Stimulated activated CD8-positive, alpha-beta memory T cell treated with anti-CD3 and anti-CD28 coated beads, Interleukin-15, amount 100 ng/mL, for 4 hours (primary cell): Measurements from ENCODE around the gene QSOX1.

ENCODE experiments used
- DNase-seq, 2 donors: peaks; one replicate each; pipeline ENCODE4 v3.0.0-alpha.2; 2020; ENCODE audit warnings: low read depth in 2 of 2

The QSOX1 gene

DNA sequence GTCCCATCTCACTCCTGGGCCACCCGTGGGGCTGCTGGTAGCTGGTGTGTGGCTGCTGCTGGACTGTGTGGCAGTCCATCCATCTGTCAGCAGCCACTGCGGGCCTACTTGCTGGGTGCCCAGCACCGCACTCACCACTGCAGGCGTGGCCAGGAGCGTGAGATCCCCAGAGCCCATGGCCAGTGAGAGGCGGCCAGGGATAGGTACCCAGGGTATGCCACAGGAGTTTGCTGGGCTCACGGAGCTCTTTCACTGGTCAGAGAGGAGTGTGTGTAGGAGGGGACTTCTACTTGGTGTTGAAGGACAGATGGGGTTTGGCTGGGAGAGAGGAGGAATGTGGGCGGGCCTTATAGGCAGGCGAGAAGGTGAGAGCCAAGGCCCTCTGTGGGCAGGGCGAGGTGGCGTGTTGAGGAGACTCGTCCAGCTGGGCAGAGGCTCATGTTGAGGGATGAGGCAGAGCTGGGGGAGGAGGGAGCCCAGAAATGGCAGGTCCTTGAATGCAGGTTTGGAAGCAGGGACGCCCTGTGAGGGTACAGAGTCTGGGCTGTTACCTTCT lies 15.0 kb downstream of the QSOX1 start:
- DNase-seq, result no peak

DNA sequence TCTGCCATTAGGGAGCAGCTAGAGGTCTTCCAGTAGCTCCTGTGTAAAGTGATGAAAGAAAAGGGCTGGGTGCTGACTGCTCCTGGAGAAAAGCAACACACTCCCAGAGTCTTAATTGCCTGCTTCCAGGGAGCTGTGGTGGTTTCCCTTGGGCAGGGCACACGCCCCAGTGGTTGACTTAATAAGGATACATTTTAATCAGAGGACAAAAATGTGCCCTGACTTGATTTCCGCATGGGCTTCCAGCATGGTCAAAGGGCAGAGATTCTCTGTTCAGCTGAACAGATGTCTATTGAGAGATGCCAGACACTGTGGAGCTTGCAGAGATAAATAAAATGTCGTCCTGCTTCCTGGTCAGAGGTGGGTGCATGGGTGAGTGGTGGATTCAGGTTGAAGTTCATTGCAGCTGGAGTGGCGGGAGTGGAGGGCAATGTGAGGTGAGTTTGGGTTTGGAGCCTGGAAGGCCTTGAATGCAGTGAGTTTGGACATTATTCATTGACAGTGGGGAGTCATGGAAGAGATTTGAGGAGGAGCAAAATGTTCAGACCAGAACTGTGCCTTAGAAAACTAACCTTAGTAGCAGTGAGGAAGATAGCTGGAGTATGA lies 16.0 kb downstream of the QSOX1 start:
- no peak for DNase-seq

DNA sequence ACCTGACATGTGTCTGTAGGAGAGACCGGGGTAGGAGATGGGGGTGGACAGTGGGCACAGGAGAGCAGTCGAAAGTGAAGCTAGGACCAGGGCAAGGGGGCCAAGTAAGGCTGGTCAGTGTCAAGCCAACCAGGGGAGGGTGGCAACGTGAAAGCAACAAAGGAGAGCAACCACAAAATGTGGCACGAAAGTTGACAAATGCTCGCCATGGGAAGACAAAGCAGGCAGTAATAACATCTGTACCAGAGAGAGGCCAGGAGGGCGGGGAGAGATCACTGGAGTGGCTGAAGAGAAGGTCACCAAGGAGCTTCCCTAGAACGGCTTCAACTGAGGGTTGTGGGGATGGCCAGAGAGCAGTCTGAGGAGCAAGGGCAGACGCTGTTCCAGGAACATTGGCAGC lies 17.0 kb downstream of the QSOX1 start:
- DNase-seq, result no peak

DNA sequence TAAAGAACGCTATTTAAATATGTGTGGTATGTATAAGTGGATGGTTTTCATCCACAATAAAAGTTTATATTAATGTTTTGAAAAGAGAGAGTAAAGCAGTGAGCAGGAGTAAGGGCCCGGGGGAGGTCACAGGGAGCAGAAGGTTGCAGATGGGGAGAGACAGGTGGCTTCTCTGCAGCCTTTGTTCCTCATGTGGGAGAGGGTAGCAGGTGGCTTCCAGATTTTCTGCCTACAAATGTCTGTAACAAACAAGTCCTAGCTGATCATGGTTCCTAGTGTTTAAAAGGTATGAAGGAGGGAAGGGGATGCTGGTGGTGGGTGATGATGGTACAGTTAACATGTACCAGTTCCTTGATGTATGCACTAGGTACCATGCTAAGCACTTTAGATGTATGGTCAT lies 18.8 kb downstream of the QSOX1 start:
- no peak for DNase-seq

DNA sequence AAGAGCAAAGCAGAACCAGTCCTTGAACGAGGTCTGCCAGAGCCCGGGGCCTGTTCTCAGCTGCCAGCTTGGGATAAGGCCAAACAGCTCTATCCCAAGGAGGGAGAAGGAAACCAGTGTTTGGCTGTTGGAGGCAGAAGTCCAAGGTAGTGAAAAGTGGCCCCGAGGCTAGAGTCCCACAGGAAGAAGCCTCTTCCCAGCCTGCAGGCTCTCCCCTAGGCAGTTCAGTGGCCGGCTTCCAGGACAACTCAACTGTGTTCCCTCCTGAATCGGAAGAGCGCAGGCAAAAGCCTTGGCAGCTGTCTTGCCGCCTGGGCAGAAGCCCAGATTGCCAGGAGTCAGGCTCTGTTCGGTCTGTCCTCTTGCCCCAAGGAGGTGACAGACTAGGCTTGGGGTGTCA lies 19.3 kb downstream of the QSOX1 start:
- no peak for DNase-seq

DNA sequence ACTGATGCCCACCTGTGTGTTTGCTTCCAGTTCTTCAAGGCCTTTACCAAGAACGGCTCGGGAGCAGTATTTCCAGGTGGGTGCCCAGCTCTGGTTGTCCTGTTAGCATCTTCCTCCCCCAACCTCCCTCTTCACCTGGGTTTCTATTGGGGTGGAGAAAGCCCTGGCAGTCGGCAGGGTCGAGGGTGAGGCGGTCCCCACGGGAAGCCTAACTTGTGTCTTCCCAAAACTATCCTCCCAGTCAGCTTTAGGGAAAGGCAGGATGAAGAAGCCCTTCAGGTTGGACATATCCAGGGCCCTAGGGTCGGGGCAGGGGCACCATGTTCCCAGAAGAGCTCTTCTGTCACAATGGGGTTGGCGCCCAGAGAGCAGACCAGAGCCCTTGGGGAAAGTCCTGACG lies 20.6 kb downstream of the QSOX1 start:
- DNase-seq, result no peak

DNA sequence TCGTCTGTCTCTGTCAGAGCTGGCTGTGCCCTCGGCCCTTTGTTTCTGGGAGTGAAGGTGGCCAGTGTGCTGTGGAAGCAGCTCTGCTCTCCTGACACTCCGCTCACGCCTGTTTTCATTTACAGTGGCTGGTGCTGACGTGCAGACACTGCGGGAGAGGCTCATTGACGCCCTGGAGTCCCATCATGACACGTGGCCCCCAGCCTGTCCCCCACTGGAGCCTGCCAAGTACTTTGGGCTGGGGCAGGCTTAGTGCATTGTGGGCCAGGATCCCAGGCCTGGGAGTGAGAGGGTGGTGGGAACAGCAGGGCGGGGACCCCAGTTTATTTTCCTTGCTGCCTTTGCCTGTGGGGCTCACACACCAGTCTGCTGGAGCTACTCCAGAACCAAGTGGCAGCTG lies 21.1 kb downstream of the QSOX1 start:
- no peak for DNase-seq

DNA sequence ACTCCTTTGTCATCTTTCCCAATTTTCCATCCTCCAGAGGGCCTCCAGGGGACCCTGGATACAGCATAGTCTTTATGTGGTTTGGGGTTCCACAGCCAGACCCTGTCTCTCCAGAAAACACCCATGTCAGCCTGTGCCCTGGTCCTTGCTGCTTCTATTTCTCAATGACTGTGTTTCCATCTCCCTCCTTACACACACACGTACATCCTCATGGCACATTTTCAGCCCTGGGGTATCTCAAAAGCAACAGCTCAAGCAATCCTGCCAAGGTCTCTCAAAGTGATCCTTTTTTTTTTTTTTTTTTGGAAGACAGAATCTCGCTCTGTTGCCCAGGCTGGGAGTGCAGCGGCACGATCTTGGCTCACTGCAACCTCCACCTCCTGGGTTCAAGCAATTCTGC lies 22.3 kb downstream of the QSOX1 start:
- DNase-seq, result no peak

DNA sequence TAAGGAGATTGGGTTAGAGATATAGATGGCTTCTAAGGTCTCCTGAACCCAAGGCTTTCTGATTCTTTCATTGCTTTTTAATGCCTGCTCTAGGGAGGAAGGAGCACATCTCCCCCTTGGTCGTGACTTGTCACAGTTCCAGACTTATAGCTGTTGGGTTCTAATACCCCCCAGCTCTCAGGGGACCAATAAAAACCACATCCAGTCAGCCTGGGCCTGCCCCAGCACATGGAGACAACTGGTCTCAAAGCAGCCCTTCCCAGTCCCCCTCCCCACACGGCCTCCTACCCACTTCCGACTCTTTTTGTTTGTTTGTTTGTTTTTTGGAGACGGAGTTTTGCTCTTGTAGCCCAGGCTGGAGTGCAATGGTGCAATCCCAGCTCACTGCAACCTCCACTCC lies 23.3 kb downstream of the QSOX1 start:
- DNase-seq, result no peak

DNA sequence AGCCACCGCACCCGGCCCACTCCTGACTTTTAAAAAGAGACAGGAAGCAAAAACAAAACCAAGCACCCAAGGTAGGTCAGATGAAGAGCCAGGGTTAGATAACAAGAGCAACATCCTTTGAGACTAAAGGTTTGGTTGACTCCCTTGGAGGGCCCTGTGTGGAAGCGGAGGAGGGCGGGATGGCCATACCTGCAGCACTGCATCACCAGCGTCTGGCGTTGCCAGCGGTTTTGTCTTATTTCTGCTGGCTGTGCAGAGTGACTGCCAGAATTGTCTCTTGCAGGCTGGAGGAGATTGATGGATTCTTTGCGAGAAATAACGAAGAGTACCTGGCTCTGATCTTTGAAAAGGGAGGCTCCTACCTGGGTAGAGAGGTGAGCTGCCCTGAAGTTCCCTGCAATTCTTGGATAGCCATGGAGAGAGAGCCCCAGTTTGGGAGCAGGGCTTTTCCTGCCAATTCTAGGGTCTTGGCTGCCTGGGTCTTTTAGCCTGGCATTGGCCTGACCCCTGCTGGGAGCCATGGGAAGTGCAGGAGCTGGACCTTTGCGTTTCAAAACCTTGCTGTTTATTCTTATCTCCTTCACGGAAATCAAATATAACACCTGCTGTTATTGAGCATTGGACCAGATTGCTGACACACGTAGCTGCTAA lies 24.0 kb downstream of the QSOX1 start:
- DNase-seq, result peak in 1 of 2 donors; percentile 24

DNA sequence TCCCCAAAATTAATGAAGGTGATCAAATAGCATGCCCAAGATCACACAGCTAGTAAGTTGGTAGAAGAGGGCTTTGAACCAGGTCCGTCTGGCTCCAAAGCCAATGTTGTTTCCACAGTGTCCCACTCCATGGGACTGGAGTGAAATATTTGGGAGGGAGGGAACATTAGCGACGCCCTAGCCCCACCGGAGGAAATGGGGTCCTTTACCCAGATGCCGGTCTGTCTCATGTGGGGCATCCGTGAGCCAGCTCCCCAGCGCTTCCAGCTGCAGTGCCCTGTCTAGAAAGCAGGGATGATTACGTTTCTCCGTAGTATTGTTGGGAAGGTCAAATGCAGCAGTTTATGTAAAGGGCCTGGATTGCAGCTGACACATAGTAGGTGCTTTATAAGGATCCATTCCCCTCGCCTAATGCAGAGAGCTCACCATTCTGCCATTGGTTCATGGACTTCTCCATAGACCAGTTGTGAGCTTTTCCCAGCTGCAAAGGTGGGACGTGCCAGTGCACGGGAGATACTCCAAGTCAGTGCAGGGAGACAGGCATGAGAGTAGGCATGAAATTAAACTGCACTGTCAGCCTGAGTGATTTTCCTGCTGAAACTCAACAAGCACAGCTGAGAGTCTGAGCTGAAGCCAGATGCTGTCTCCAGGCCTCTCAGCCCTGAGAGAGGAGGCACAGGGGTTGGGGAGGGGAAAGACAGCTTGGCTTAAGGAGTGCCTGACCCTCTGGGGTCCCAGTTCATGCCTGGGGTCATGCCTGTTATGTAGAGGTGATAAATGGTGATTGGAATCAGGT lies 24.7 kb downstream of the QSOX1 start:
- no peak for DNase-seq

DNA sequence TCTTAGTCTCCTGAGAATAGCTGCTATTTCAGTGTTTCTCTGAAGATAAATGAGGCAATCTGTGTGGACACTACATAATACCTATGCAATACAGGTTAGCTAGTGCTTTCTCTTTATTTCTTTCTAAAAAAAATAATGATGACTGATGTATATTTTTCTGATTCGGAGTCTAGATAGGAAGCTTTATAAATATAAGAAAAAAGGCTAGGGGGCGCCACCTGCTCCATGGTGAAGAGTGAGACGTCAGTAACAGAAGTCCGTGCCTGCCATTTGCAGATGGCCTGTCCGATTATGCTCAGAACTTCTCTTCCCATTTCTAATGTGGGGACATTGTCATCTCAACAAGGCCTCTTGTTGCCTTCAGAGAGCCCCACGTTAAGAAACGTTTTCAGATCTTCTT lies 26.4 kb downstream of the QSOX1 start:
- DNase-seq, result no peak

DNA sequence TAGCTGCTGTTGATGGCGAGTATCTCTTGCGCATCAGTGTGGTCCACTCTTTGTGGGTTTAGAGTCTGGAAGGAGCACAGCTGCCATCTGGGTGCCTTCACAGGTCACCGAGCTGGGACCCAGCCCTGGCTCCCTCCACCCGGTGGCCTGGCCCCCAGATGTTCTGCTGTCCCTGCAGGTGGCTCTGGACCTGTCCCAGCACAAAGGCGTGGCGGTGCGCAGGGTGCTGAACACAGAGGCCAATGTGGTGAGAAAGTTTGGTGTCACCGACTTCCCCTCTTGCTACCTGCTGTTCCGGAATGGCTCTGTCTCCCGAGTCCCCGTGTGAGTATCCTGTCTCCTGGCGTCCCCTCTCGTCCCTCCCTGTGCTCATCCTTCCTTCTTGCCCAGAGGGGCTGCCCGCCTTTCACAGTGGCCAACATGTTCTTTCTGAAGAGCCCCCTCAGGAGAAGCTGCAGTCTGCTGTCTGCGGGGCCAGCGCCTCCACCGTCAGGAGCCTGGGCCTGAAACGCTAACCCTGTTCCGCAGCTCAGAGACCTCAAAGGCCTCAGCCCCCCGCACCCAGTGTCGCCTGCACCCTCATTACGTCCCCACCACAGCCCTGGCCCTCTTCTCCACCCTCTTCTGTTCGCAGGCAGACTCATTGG lies 27.4 kb downstream of the QSOX1 start:
- no peak for DNase-seq

DNA sequence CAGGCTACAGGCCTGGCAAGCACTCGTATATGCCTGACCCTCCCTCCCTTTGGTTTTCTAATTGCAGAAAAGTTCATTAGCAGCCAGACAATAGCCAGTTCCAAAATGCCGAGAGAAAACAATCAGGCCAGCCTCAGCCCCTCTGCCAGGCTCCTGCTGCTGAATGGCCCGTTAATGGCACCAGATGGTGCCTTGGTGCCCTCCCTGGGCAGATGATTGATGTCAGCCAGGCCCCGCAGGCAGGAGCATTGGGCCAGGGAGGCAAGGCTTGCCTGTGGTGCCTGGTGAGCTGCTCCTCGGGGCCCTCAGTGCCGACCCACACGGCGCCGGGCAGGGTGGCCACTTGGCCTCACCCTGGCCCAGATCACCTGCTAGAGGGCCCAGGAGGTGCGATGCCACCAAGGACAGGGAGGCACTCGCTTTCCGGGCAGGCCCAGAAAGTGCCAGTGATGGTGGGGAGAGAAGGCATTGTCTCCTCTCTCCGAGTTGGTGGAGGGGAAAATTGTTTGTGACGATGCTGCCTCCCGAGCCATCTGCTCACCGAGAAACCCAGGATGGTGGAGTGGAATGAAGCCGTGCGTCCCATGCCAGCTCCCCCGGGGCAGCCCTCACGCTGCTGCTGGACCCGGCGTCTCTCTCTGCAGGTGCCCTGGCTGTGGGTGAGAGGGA lies 28.1 kb downstream of the QSOX1 start:
- DNase-seq, result no peak

DNA sequence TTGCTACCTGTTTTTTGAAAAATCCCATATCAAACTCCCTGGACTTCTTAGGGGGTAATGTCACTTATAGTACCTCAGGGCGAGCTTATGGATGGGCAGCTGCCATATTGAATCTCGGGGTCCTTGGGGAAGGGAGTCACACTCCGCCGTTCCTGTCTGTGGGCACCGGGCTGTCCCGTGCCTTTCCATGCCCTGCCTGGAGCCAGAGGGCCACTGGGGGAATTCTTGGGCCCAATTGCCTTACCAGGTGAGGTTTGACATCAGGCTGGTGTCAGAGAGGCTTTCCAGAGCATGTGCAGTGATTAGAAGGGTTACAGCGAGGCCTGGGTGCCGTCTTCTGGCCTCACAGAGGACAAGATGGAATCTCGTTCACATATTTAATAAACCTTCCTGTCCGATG lies 28.8 kb downstream of the QSOX1 start:
- no peak for DNase-seq

DNA sequence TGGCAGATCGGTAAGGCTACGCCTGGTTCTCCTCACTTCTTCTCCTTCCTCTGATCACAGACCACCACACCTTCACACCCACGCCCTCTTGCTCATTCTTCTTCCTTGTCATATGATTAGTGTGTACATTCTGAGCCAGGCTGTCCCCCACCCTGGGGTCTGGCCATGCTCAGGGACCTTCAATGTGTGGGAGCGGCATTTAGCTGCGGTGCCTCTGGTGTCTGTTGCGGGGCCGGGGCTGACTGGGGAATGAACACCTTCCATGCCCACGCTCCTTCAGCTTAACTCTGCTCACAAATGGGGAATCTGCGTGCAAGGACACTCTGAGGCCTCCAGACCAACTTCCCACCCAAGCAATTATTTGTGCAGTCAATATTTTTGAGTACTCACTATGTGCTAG lies 29.4 kb downstream of the QSOX1 start:
- DNase-seq, result no peak

DNA sequence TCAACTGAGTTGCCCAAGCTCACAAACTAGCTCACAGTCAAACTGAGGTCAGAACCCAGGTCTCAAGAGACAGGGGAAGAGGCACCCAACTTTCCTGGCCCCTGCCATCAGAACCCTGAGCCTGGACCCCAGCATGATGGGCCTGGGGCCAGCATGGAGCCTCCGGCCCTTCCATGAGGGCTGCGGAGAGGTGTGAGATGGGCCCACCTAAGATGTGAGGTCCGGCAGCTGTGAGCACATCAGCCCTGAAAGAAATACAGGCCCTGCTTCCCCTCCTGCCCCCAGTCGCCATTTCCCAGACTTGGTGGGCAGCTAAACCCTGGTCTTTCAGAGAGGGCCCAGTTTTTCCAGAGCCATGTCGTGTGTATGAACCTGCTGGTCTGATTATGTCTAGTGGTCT lies 30.6 kb downstream of the QSOX1 start:
- no peak for DNase-seq

DNA sequence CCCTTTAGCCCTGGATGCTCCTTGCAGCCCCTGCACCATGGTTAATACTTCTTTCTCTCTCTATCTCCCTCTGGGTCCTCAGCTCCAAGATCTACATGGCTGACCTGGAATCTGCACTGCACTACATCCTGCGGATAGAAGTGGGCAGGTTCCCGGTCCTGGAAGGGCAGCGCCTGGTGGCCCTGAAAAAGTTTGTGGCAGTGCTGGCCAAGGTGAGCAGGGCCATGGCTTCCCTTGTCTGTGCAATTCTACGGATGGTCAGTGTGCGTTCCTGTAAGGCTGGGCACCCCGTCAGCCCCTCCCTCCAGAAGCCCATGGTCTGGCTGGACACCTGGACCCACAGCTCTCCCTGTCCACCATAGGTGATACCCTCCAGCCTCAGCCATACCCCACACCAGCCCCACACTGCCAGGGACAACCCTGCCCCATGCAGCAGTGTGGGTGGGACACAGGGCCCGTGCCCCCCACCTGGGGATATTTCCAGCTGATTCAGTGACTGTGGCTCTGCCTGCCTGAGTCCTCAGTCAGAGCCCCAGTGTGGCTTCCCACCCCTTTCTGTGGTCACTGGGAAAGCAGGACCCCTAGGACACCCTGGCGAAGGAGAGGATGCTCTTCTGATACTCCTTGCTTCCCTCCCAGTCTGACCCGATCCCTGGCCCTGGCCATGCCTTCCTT lies 31.4 kb downstream of the QSOX1 start:
- no peak for DNase-seq

DNA sequence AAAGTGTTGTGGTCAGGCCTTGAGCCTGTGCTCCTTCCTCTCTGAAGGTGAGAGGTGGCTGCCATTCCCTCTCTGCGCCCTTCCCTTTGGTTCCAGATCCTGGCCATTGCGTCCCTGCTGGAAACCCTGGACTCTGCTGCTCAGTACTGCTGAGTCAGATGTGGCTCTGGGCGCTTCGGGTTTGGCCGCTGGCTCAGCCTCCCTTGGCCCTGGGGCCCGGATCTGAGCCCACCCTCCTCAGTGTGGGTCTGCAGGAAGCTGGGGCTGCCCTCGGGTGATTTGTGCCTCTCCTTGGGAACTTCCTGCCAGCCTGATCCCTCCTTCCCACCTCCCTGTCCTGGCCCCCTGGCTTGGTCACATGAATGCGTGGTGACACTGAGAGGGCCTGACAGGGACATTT lies 32.2 kb downstream of the QSOX1 start:
- DNase-seq, result no peak

DNA sequence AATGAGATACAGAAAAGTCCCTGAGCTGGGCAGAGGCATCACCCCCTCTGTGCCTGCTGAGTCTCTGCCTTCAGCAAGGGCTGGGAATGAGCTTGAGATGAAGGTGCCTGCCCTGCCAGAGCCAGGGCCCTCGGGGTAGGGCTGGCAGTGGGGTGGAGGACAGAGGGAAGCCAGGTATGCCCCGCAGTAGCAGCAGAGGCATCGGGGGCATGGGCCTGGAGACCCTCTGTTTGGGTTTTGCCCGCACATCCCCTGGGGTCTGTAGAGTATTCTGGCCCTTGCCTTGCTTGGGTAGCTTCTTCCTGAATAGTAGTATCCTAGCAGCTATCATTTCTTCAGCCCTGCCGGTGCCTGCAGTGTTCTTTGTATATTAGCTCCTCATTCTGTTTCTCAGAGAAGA lies 33.0 kb downstream of the QSOX1 start:
- DNase-seq, result no peak

DNA sequence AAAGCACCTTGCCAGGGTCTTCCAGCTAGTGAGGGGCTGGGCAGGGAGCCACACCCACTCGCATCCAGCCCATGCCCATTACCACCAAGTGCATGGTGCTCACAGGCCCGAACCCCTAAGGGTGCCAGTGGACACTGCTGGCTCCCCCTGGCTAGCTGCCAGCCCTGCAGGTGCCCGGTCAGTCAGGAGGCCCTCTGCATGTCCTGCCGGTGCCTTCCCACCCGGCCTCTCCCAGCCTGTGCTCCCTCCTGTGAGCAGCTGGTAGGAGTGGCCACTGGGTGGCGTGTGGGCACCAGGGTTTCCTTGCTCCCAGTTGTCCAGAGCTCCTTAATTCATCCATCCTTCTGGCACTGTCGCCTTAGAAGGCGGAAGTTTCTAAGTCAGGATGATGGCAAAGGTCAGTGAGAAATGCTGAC lies 33.4 kb downstream of the QSOX1 start:
- DNase-seq, result no peak
